ENCODE data around the gene AP4S1.

DNA sequence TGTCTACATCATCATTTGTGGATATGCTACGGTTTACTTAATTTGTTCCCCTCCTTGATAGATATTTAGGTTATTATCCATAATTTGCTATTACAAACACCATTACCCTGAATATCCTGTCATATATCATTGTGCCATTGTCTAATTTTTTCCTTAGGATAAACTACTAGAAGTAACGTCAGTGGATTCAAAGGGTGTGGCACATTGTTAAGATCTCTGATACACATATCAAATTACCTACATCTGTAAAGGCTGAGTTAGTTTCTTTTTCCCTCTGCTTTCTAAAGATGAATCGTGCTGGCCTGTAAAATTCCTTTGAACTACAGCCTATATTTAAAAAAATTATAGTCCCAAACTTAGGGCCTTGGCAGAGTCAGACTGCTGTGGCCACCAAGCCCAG, 54.6 kb downstream of the AP4S1 start:
- no peak for TF ChIP-seq CTCF (IDR thresholded peaks at IDR 0.05; ENCODE audit: control extremely low read depth in 1 of 3, insufficient read depth in 1 of 3, low read depth in 1 of 3, low read length in 3 of 3)
- no peak for TF ChIP-seq RNF2 (IDR thresholded peaks at IDR 0.05; ENCODE audit: borderline replicate concordance, low read depth, low read length, missing control alignments, poor library complexity, severe bottlenecking)
- no peak for TF ChIP-seq TAF7 (optimal IDR thresholded peaks at IDR 0.05; ENCODE audit: borderline replicate concordance, low read depth, low read length)
- no peak for TF ChIP-seq POLR2A (IDR thresholded peaks at IDR 0.05; ENCODE audit: control extremely low read depth in 1 of 2, low read depth in 2 of 2, low read length in 2 of 2)
- TF ChIP-seq YY1 (IDR thresholded peaks at IDR 0.05; ENCODE audit: low read depth, low read length) = no peak
- TF ChIP-seq TAF1 (IDR thresholded peaks at IDR 0.05; ENCODE audit: low read depth, low read length) = no peak
